MM.1S (cell line): Measurements from ENCODE around the gene OR10G2.

Experiments
- DNase-seq: peaks from one replicate; pipeline ENCODE4 v3.0.0-alpha.2; 2015
- H2AFZ ChIP-seq: fragments of 300-600 bp; sonication (generic); 2 replicates; pipeline ENCODE4 v1.6.0; 2016; ENCODE audit warnings: antibody characterized with exemption, low read length
- H3F3A ChIP-seq: fragments of 300-600 bp; sonication (generic); 2 replicates; pipeline ENCODE4 v1.6.1; 2016; ENCODE audit warnings: mild to moderate bottlenecking, antibody characterized with exemption, low read length, moderate library complexity, mixed read lengths; ENCODE audit not compliant: insufficient read depth
- H3K27ac ChIP-seq: fragments of 300-600 bp; sonication (generic); 2 replicates; pipeline ENCODE4 v1.5.1; 2016; ENCODE audit warnings: mild to moderate bottlenecking, low read length
- H3K27me3 ChIP-seq: fragments of 300-600 bp; sonication (generic); replicated peaks from 2 replicates; pipeline ENCODE4 v1.6.0; 2016; ENCODE audit warnings: low read length; ENCODE audit not compliant: insufficient read depth
- H3K36me3 ChIP-seq: fragments of 300-600 bp; sonication (generic); replicated peaks from 2 replicates; pipeline ENCODE4 v1.6.1; 2016; ENCODE audit warnings: mild to moderate bottlenecking, low read length, mixed read lengths; ENCODE audit not compliant: insufficient read depth
- H3K4me1 ChIP-seq: fragments of 300-600 bp; sonication (generic); 2 replicates; pipeline ENCODE4 v1.6.1; 2016; ENCODE audit warnings: low read length, mixed read lengths
- H3K4me2 ChIP-seq: fragments of 300-600 bp; sonication (generic); 2 replicates; pipeline ENCODE4 v1.6.0; 2016; ENCODE audit warnings: low read depth, low read length
- H3K4me3 ChIP-seq: fragments of 300-600 bp; sonication (generic); 2 replicates; pipeline ENCODE4 v1.5.1; 2016; ENCODE audit warnings: low read length, mixed read lengths
- H3K79me2 ChIP-seq: fragments of 300-600 bp; sonication (generic); 2 replicates; pipeline ENCODE4 v1.6.1; 2016; ENCODE audit warnings: mixed run types, low read length, mixed read lengths
- H3K9ac ChIP-seq: fragments of 300-600 bp; sonication (generic); 2 replicates; pipeline ENCODE4 v1.6.1; 2016; ENCODE audit warnings: low read length, mixed read lengths
- H3K9me2 ChIP-seq: fragments of 300-600 bp; sonication (generic); replicated peaks from 2 replicates; pipeline ENCODE4 v1.6.1; 2016; ENCODE audit warnings: mild to moderate bottlenecking, low read length, mixed read lengths; ENCODE audit not compliant: insufficient read depth
- H3K9me3 ChIP-seq: fragments of 300-600 bp; sonication (generic); replicated peaks from 2 replicates; pipeline ENCODE4 v1.6.1; 2016; ENCODE audit warnings: mild to moderate bottlenecking, low read length, mixed read lengths; ENCODE audit not compliant: insufficient read depth
- H4K20me1 ChIP-seq: fragments of 300-600 bp; sonication (generic); 2 replicates; pipeline ENCODE4 v1.6.1; 2016; ENCODE audit warnings: mild to moderate bottlenecking, low read length, moderate library complexity, mixed read lengths; ENCODE audit not compliant: insufficient read depth
- EZH2 ChIP-seq: fragments of 300-600 bp; sonication (generic); optimal IDR thresholded peaks from 2 replicates; pipeline ENCODE3; 2017; ENCODE audit warnings: low read depth, mild to moderate bottlenecking, antibody characterized with exemption, low read length, mixed read lengths
- EZH2phosphoT487 ChIP-seq: fragments of 300-600 bp; sonication (generic); IDR thresholded peaks from 2 replicates; pipeline ENCODE4 v1.6.1; 2018; ENCODE audit warnings: antibody characterized with exemption, low read length
- TF ChIP-seq, protein P1 (sequence below): fragments of 300-600 bp; sonication (generic); IDR thresholded peaks from 2 replicates; pipeline ENCODE4 v1.5.1; 2016; ENCODE audit warnings: antibody characterized with exemption, low read length, mixed read lengths

Gene OR10G2

DNA sequence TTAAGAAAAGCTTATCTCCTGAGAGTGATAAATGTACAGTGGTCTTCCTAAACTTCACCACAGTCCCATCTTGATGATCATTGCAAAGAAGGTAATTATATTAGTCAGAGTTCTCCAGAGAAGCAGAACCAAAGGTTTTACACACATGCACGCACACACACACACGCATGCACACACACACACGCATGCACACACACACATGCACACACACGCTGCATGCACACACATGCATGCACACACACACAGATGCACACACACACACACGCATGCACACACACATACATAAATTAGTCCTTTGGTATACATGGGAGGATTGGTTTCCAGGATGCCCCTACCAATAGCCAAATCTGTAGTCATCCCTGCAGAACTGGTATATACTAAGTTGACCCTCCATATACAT, 19.5 kb upstream of the OR10G2 start:
- no peaks in the 10 kb centered on the region for H4K20me1 ChIP-seq
- H3K9ac ChIP-seq: no peak overlapping the region
- no peaks in the 10 kb centered on the region for H3K79me2 ChIP-seq
- no peaks in the 10 kb centered on the region for H3K27me3 ChIP-seq
- H3K27ac ChIP-seq: no peak overlapping the region
- H3K9me2 ChIP-seq: no peaks in the 10 kb centered on the region
- H3K9me3 ChIP-seq: no peaks in the 10 kb centered on the region
- no peak overlapping the region for H3K4me2 ChIP-seq
- H3F3A ChIP-seq: no peaks in the 10 kb centered on the region
- DNase-seq: no peak
- TF ChIP-seq, protein P1, sequence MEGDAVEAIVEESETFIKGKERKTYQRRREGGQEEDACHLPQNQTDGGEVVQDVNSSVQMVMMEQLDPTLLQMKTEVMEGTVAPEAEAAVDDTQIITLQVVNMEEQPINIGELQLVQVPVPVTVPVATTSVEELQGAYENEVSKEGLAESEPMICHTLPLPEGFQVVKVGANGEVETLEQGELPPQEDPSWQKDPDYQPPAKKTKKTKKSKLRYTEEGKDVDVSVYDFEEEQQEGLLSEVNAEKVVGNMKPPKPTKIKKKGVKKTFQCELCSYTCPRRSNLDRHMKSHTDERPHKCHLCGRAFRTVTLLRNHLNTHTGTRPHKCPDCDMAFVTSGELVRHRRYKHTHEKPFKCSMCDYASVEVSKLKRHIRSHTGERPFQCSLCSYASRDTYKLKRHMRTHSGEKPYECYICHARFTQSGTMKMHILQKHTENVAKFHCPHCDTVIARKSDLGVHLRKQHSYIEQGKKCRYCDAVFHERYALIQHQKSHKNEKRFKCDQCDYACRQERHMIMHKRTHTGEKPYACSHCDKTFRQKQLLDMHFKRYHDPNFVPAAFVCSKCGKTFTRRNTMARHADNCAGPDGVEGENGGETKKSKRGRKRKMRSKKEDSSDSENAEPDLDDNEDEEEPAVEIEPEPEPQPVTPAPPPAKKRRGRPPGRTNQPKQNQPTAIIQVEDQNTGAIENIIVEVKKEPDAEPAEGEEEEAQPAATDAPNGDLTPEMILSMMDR: no peak
- no peak for TF ChIP-seq EZH2
- TF ChIP-seq EZH2phosphoT487: no peak
- no peaks in the 10 kb centered on the region for H3K4me1 ChIP-seq
- no peaks in the 10 kb centered on the region for H3K36me3 ChIP-seq
- H3K4me3 ChIP-seq: no peak overlapping the region
- no peak overlapping the region for H2AFZ ChIP-seq

DNA sequence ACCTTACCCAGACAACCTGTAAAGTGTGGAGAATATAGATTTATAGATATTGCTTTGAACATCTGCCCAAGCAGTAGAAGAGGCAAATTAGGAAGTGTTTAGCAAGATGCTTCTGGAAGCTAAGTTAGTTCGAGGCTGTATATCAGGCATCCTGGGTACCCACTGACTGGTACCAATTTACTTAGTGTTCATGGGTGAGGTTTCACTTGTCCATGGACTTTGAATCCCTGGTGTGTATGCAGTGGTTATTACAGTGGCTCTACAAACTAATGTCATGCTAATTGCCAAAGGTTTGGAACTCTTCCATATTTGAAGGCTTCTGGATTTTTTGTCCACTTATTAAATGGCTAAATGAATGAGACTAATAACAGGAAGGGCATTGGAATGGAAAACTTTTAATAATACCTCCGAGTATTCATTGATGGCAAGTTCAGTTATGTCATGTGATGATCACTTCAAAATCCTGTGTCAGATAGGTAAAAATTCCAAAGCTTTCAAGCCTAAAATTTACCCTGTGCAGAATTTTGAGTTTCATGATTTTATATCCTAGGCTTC, 18.7 kb upstream of the OR10G2 start, which contains the start of gene OR4E2:
OR4E2 (plus strand) TSS at position 505 of the 555 bp plus-strand sequence. CDS start 11,248 bp downstream, outside the sequence.
- Histone ChIP-seq H3K36me3 (no peaks in the 10 kb centered on the region), H4K20me1 (no peaks in the 10 kb centered on the region), H3K4me3 (no peak within 1 kb of the TSS), H3K79me2 (no peaks in the 10 kb centered on the region), H2AFZ (no peak within 1 kb of the TSS), H3K9me2 (no peaks in the 10 kb centered on the region), H3F3A (no peaks in the 10 kb centered on the region), H3K27me3 (no peaks in the 10 kb centered on the region), H3K9ac (no peak within 1 kb of the TSS), H3K27ac (no peak within 1 kb of the TSS), H3K4me2 (no peak within 1 kb of the TSS), H3K4me1 (no peaks in the 10 kb centered on the region), H3K9me3 (no peaks in the 10 kb centered on the region)
- TF ChIP-seq, protein P1: no peak
- TF ChIP-seq EZH2phosphoT487 (no peak), EZH2 (no peak)
- DNase-seq: no peak

DNA sequence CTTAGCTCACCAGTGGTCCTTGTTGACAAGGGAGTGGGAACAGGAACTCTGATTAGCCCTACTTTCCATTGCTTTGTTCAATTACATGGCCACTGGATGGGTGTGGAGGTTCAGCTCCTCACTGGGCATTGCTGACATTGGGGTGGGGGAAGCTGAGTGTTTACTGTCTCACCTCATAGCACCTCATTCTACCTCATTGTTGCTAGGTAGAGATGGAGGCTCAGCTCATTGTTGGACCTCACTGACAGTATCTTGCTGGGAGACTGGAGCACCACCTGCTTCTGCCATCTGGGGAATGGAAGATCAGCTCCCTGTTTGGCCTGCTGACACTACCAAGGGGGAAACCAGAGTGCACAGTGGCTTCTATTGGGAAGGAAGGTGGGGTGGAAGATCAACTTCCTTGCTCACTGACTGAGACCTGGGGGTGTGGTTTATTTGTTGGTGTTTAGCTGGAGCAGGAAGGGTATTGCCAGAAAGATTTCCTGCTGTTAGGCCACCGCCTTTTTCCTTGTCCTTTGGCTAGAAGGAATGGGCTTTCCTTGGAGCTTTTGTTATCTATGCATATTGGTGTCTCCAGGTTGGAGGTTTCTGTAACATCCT, 17.6 kb upstream of the OR10G2 start:
- H3K36me3 ChIP-seq: no peaks in the 10 kb centered on the region

More for the DNA sequence above, 17.6 kb upstream of the OR10G2 start:
- Histone ChIP-seq H3K79me2 (no peaks in the 10 kb centered on the region), H3F3A (no peaks in the 10 kb centered on the region), H3K4me1 (no peaks in the 10 kb centered on the region), H2AFZ (no peak overlapping the region), H3K27me3 (no peaks in the 10 kb centered on the region), H3K9ac (no peak overlapping the region), H3K4me3 (no peak overlapping the region), H3K27ac (no peak overlapping the region), H3K4me2 (no peak overlapping the region), H4K20me1 (no peaks in the 10 kb centered on the region), H3K9me2 (no peaks in the 10 kb centered on the region), H3K9me3 (no peaks in the 10 kb centered on the region)
- DNase-seq: no peak
- no peak for TF ChIP-seq EZH2phosphoT487
- TF ChIP-seq, protein P1: no peak
- no peak for TF ChIP-seq EZH2
